Measurements from ENCODE around the gene SRP72.
"Not testable (repeated sequence)": the region's sequence is repeated elsewhere in the genome, so short reads cannot be mapped to it uniquely, and the experiment has no call there.

Gene SRP72

DNA sequence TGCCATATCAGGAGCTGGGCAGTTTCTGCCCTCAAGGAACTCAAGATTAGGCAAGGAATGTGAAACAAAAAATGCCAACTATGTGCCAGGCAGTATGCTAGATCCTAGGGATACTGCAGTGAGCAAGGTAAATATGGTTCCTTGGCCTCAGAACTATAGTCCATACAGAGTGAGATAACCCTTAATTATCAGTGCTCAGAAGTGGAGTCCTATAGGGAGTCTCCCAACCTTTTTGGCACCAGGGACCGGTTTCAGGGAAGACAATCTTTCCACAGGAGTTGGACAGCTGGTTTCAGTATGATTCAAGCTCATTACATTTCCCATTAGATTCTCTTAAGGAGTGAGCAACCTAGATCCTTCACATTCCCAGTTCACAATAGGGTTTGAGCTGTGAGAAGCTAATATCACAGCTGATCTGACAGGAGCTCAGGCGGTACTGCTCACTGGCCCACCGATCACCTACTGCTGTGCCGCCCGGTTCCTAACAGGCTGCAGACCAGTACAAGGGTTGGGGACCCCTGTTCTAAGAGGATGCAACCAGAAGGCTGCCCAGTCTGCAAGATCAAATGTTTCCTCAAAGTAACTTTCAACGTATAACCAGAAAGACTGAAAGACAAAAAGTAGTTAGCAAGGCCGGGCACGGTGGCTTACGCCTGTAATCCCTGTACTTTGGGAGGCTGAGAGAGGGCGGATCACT, 1.7 kb upstream of the SRP72 start:
- DNase-seq = no peak

DNA sequence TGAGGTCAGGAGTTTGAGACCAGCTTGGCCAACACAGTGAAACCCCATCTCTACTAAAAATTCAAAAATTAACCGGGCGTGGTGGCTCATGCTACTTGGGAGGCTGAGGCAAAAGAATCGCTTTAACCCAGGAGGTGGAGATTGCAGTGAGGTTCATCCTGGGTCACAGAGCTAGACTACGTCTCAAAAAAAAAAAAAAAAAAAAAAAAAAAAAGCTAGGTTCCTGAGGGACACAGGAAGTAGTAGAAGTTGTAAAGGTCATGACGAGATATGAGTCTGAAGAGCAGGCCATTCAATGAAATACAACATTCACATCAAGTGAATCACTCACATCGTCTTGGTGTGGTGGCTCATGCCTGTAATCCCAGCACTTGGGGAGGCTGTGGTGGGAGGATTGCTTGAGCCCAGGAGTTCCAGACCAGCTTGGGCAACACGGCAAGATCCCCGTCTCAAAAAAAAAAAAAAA, 1.1 kb upstream of the SRP72 start:
- not testable (repeated sequence) for DNase-seq

DNA sequence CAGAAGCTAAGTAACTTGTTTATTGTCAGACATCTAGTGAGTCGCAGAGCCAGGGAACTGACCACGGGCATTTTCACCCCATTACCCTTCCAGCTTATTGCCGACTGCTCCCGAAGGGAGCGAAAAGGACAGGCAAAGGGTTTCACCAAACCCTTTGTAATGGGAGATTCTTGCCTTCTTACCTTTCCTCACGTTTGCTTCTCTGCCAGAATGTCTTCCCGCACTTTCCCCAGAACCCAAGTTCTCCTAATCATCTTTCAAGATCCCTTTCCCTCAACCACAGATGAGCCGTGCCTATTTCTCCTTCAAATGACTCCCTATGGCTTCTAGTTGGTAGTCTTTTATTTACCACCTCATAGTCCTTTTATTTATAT, 520 bp upstream of the SRP72 start:
- DNase-seq = no peak

DNA sequence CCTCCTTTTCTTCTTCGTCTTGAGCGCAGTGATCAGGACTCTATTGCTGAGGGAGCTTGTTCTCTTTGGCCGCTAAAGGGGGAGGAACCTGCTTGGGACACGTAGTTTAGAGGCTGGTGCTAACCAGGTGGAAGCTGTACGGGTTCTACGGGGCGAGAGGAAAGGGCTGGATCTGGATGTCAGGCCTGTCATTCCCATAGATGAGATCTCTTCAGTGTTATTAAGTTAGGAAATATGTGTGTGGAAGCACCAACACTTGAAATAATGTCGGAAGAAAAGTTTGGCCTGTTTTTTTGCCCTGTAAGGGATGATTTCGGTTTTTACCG, 643 bp downstream of the SRP72 start:
- no peak for DNase-seq

DNA sequence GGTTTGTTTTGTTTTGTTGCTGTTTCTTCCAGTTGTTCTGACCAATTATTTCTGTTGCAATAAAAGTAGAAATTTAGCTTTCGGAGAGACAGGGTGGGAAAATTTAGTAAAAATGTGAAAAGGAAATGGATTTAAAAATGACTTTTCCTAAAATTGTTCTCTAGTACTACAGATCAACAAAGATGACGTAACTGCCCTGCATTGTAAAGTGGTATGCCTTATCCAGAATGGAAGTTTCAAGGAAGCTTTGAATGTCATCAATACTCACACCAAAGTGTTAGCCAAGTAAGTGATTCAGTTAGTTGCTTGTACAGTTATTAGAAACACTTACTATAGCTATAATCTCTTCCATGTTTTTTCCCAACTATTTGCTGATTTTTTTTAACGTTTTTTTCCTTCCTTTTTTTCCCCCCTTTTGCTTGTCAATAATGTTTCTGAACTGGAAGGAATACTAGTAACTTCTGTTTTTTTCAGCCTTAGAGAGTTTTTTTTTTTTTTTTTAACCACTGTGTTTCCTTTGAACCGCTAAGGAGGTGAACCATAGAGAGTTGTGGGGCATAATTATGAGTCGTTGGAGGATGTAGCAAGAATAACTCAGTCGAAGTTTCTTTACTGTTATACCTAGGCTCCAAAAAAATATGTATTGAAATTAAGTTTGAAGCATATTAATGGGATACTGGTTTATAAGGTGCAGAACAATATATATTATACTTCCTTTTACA, 2.2 kb downstream of the SRP72 start:
- DNase-seq = no peak

DNA sequence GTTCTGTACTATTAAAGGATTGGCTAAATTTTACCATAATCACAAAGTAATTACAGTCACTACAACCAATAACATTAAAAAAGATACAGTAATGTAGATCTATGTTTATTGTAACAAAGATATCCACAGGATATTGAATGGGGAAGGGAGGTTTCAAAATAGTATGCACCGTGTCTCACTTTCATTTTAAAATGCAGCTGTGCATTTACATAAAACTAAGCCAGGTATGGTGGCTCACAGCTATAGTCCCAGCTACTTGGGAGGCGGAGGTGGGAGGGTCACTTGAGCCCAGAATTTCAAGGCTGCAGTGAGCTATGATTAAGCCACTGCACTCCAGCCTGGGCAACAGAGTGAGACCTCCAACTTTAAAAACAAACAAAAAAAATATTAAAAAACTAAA, 8.5 kb downstream of the SRP72 start:
- no peak for DNase-seq

DNA sequence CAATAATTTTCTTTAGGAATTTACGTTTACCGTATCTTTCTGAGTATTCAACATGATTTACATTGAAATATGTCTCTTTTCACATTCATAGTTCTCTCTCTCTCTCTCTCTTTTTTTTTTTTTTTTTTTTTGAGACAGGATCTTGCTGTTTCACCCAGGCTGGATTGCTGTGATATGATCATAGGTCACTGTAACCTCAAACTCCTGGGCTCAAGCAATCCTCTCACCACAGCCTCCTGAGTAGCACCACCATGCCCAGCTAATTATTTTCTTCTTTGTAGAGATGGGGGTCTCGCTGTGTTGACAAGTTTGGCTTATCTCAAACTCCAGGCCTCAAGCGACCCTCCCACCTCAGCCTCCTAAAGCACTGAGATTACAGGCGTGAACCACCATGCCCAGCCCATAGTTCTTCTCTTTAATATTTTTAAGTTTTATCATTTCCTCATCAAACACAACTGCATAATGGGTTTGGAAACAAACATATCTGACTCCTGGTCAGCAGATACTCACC, 9.8 kb downstream of the SRP72 start:
- no peak for DNase-seq

DNA sequence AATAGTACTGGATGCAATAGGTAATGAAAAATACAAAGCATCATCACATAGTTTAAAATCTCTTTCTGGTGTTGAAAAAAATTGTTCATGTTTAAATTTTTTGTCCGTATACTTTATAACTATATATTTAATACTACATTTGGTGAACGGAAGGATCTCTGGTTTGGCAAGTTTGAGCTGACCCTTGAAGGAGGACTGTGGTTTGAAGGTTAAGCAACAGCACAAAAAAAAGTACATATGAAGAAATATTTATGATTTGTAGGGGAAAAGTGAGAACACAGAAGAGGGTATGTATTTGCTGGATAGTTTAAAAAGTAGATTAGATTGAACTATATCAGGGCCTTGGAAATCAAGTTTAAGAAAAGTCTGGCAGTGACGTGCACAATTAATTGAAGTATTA, 13.3 kb downstream of the SRP72 start:
- no peak for DNase-seq

DNA sequence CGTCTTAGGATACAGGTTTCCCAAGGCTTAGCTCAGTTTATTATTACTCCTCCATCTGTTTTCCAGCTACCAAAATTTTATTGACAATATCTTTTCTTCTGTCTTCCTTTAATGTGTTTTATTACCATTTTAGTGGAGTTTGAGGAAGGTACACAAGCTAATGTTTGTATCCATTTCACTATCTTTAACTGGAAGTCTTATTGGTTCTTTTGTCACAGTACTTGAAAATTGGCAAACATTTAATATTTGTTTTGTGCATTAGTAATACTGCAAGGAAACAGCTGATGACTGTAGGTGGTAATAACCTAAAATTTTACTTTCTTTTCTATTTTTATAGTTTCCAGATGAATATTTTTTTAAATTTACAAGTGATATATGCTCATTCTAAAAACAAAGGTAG, 28.8 kb downstream of the SRP72 start:
- no peak for DNase-seq

DNA sequence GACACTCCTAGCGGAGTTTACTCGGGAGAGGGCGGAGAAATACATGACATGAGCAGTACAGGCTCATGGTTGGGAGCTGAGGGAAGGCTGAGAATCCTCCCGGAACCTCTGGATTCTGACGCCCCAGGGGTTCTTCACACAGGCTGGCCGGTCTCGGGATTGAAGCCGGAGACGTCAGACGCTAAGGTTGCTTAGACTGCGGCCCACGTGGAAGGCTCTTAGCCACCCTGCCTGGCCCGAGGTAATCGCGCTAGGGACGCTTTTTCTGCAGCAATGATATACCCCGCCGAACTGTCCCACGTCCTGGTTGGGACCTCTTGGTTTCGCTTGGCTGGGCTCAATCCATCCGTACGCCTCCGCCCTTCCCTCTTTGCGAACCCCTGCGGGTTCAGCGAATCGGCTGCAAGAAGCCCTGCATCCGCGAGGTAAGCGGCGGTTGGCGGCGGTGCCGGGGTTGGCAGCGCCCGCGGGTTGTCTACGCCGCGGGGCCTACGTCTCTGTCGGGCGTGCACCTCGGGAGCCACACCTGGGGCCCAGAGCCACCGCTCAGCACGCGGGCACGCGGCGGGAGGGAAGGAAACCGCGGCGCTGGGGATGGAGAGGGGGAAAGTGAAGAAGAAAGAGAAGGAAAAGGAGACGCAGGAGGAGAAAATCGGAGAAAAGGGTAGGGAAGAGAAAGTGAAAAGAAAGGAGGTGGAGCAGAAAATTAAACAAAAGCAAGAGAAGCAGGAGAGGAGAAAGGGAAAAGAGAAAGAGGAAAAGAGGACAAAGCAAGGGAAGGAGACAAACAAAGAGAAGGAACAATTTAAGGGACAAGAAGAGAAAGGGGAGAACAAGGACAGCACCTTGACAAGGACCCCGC, 38.1 kb downstream of the SRP72 start, which contains the start of gene ARL9:
ARL9 (plus strand) TSS at position 523 of the 862 bp plus-strand sequence; CDS start at position 595, 72 bp downstream.
- peak; percentile 26 for DNase-seq

DNA sequence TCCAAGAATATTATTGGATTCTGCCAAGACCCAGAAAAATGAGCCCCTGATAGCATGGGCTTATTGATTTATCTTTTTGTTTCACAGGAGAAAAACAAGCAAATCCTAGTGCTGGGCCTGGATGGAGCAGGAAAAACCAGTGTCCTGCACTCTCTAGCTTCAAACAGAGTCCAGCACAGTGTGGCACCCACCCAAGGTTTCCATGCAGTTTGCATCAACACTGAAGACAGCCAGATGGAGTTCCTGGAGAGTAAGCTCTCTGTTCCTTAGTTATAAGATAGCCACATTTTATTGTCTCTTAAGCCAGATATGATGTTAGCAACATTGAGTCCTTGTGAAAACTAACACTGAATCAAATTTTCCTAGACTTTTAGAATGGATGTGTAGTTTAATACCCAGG, 43.7 kb downstream of the SRP72 start:
- DNase-seq = no peak

DNA sequence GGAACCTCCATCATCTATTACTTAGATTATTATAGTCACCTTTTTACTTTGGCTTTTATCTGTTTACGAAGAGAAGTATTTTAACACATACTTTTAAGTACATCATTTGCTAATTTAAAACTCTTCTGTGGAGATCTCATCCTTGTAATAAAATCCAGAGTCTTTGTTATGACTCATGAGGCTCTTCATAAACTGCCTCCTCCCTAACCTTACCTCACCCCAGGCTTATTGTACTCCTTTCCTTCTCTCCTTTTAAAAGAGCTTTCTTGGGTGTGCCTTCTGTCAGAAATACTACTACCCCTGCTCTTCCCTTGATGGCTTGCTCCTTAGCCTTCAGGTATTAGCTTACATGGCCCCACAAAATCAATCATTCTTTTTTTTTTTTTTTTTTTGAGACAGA, 44.7 kb downstream of the SRP72 start:
- no peak for DNase-seq

DNA sequence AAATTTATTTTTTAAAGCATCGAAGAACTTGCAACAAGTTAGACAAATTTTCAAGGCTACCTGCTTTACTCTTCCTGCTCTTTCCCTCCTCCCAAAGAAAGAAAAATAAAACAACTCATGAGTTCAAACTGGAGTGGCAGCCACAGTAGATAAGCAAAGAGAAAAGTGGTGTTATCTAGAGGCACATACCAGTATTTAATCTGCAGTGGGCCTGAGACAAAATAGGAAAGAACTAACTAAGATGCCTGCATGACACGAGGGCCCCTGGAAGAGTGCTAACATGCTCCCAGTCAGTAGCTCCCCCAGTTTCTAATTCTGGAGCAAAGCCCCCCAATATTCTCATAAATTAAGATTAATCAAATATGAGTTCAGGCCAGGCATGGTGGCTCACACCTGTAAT, 46.1 kb downstream of the SRP72 start:
- no peak for DNase-seq

DNA sequence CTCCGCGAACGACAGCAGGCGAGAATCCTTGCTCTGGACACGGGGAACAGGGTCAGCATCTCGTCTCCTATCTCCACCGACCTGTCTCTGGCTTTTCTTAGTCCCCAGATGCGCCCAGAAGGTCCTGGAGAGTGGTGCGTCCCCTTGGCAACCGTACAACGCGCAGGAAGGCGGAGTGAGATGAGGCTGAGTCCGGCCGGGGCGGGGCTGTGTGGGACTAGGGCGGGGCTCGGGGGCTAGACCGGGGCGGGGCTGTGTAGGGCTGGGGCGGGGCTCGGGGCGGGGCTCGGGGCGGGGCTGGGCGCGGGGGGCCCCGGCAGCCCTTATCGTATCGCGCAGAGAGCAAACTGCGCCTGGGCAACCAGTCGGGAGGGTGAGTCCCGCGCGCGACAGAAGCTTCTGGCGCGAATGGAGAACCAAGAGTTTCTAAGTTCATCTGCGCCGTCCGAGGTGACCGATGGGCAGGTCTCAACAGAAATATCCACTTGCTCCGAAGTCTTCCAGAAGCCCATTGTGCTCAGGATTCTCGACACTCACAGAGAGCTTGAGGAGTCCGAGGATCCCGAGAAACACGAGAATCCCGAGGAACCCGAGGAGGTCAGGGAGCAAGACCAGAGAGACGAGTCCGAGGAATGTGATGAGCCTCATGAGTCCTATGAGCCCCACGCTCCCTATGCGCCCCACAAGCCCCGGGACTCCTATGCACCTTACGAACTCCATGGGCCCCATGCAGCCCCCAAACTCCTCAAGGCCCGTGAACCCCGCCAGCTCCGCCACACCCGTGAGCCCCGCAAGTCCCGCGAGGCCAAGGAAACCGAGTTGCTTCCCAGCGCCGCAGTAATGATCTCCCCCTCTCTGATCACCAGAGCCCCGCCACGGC, 63.1 kb downstream of the SRP72 start:
- peak; percentile 48 for DNase-seq

DNA sequence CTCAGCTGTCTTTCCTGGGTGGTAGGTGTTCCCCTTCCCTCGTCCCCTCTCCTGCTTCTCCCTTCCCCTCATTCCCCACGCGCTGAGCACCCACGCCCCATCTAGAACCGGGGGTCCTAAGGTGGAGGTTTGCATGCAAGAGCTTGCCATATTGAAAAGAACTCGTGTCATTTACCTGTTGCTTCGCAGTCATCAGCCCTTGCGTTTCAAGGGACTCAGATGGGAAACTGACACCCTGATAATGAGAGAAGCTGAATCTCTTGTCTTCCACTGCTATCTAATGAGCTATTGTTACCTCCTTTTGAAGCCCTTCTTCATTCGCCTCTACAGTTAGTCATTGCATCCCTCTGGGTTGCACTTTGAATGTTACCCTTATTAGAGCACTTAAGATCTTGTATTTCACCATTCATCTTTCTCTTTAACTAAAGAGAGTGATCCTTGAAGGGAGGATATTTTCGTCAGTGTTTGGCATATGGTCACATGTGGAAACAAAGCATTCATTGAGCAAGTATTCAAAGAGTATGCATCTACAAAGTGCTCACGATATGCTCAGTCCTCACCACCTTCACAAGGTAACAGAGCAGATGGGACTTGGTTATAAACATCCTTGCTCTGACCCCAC, 63.8 kb downstream of the SRP72 start:
- no peak for DNase-seq

DNA sequence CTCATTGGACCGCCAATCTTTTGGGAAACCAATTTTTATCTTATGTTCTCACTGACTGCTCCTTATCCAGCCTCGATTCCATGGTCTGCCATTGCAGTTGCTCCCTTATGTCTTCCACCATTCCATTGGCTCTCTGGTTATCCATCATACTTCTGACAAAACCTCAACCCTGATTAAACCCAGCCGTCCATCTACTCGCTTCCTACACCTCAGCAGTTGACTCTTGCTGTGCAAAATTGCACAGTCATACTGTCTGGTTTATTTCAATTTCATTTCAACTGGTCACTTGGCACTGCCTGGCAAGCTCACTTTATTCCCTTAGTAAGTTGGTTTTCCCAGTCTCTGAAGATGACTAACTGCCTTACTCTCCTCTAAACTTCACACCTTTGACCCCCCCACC, 64.4 kb downstream of the SRP72 start:
- DNase-seq = no peak

DNA sequence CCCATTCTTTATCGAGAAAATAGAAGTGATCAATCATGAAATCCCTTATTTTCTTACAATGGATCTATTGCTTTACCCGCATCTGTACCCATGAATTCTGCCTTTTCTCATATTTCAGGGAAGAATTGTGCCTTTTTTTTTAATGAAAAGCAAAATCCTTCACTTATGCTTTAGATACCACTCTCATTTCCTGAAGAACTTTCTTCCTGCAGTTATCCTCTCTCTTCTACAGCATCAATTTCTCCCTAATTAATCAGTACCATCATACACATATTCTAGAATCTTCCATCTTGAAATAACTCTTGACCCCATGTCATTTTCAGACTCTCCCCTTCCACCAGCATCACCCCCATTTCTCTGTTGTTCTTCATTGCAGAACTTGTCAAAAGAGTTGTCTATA, 64.8 kb downstream of the SRP72 start:
- no peak for DNase-seq

DNA sequence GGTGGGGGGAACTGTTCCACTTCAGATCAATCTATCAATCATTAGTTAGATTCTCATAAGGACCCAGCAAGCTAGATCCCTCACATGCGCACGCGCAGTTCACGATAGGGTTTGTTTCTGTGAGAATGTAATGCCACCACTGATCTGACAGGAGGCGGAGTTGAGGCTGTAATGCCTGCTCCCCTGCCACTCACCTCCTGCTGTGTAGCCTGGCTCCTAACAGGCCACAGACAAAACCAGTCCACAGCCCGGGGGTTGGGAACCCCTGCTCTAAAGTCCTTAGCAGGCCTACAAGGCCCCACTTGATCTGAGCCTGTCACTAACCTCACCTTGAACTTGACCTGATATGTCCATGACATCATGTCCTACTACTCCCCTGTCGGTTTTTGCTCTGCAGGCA, 68.5 kb downstream of the SRP72 start:
- no peak for DNase-seq

DNA sequence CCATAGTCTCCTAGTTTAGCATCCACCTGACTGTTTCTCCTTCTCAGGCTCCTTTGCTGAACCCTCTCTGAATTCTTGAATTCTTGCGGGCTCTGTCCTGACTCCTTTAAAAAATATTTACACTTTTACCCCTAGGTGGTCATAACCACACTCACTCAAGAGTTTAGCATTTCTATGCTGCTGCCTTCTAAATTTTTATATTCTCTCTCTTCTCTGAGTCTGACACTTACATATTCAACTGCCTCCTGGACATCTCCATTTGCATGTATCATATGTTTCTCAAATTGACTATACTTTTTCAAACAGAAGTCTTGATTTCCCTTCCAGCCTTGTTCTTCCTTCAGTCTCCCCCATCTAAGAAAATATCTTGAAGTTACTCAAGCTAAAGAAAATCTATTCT, 69.7 kb downstream of the SRP72 start:
- DNase-seq = no peak

DNA sequence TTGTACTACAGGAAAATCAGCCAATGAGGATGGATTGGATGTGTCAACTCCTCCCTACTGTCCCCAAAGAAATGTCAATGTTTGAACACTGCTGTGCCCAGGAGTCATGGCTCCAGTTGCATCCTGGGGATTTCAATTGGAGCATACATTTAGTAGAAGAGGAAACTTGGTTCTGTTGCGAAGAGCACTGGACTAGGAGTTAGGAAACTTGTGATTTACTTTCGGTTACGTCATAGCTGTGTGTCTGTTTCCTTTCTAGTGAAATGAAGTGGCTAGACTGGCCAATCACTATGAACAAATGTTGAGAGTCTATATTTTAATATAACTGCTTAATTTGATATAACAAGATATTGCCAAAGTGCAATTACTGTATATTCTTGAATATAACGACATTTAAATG, 73.4 kb downstream of the SRP72 start:
- no peak for DNase-seq

DNA sequence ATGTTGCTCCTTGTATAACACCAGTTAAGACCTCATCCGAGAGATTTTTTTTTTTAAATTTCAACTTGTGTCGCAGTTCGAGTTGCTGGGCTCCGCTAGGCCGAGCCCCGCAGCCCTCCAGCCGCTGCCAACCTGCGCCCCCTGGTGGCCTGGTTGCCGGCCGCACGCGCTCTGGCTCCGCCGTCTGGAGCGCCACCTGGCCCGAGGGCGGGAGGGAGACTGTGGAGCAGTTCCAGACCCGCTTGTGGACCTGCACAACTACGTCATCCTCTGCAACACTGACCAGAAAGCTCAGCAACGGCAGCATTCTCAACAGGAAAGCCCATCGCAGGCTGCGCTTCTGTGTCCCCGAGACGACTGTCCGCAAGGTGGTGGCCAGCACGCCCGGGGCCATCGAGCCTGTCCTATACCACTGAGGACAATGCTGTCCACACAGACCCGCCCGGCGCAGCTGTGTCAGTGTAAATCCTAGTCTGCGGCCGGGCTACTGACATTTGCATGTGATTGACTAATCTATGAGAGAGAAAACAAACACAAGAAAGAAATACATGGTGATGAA, 77.2 kb downstream of the SRP72 start:
- DNase-seq = peak; percentile 68

DNA sequence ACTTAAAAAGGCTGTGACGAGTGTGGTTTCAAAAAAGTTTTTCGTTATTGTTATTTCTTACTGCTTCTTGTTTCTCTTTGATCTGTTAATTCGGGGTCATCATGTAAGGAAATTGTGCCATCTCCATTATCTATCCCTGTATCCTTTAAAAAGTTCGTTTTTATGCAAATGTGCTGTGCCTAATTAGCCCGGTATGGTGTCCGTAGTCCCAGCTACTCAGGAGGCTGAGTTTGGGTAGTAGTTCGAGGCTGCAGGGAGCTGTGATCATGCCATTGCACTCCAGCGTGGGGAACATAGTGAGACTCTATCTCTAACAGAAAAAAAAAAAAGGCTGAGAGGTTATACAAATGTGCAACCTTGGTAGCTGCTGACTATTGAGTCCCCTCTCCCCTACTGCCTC, 83.2 kb downstream of the SRP72 start:
- no peak for DNase-seq

Measured in NCI-H1092 (cell line).